ENCODE data around the gene KLF12. TPM values are rescaled to one million over a fixed set of nuclear protein-coding genes. Genes with fewer than 3 reads are reported as not detected.

The KLF12 gene
- total and polyA plus RNA-seq, 2 experiments from 2014 or later = 6.4 to 7.7 TPM

DNA sequence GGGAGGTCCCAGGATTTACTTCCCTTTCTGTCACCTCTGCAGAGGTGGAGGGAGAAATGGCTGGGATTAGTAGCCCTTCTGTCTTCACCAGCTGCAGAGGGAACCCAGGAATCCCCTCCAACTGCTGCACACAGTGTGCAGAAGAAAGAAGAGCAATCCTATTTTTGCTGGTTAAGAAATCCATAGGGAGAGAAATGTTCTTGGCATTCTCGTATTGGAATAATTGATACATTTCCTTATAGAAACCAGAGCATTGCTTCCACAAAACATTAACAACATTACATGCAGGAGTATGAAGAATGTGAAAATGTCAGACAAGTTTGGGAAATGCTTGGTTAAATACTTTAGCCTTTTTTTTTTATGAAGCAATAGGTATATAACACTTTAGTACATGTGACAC, 48.3 kb upstream of the KLF12 start (continued):
- TF ChIP-seq, protein P1, sequence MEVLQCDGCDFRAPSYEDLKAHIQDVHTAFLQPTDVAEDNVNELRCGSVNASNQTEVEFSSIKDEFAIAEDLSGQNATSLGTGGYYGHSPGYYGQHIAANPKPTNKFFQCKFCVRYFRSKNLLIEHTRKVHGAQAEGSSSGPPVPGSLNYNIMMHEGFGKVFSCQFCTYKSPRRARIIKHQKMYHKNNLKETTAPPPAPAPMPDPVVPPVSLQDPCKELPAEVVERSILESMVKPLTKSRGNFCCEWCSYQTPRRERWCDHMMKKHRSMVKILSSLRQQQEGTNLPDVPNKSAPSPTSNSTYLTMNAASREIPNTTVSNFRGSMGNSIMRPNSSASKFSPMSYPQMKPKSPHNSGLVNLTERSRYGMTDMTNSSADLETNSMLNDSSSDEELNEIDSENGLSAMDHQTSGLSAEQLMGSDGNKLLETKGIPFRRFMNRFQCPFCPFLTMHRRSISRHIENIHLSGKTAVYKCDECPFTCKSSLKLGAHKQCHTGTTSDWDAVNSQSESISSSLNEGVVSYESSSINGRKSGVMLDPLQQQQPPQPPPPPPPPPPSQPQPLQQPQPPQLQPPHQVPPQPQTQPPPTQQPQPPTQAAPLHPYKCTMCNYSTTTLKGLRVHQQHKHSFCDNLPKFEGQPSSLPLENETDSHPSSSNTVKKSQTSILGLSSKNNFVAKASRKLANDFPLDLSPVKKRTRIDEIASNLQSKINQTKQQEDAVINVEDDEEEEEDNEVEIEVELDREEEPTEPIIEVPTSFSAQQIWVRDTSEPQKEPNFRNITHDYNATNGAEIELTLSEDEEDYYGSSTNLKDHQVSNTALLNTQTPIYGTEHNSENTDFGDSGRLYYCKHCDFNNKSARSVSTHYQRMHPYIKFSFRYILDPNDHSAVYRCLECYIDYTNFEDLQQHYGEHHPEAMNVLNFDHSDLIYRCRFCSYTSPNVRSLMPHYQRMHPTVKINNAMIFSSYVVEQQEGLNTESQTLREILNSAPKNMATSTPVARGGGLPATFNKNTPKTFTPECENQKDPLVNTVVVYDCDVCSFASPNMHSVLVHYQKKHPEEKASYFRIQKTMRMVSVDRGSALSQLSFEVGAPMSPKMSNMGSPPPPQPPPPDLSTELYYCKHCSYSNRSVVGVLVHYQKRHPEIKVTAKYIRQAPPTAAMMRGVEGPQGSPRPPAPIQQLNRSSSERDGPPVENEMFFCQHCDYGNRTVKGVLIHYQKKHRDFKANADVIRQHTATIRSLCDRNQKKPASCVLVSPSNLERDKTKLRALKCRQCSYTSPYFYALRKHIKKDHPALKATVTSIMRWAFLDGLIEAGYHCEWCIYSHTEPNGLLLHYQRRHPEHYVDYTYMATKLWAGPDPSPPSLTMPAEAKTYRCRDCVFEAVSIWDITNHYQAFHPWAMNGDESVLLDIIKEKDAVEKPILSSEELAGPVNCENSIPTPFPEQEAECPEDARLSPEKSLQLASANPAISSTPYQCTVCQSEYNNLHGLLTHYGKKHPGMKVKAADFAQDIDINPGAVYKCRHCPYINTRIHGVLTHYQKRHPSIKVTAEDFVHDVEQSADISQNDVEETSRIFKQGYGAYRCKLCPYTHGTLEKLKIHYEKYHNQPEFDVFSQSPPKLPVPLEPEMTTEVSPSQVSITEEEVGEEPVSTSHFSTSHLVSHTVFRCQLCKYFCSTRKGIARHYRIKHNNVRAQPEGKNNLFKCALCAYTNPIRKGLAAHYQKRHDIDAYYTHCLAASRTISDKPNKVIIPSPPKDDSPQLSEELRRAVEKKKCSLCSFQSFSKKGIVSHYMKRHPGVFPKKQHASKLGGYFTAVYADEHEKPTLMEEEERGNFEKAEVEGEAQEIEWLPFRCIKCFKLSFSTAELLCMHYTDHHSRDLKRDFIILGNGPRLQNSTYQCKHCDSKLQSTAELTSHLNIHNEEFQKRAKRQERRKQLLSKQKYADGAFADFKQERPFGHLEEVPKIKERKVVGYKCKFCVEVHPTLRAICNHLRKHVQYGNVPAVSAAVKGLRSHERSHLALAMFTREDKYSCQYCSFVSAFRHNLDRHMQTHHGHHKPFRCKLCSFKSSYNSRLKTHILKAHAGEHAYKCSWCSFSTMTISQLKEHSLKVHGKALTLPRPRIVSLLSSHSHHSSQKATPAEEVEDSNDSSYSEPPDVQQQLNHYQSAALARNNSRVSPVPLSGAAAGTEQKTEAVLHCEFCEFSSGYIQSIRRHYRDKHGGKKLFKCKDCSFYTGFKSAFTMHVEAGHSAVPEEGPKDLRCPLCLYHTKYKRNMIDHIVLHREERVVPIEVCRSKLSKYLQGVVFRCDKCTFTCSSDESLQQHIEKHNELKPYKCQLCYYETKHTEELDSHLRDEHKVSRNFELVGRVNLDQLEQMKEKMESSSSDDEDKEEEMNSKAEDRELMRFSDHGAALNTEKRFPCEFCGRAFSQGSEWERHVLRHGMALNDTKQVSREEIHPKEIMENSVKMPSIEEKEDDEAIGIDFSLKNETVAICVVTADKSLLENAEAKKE (CRISPR knock-in tag; IDR thresholded peaks at IDR 0.05) = no peak
- TF ChIP-seq EZH2phosphoT487 (IDR thresholded peaks at IDR 0.05; ENCODE audit: unreplicated experiment) (no peak), EZH2 (IDR thresholded peaks at IDR 0.05; ENCODE audit: low read depth, unreplicated experiment) (no peak), POLR2AphosphoS5 (IDR thresholded peaks at IDR 0.05; ENCODE audit: low read depth) (no peak), STAT1 (IDR thresholded peaks at IDR 0.05; ENCODE audit: unreplicated experiment) (no peak), NANOG (IDR thresholded peaks at IDR 0.05; ENCODE audit: borderline replicate concordance) (no peak), ZNF114 (CRISPR knock-in tag; IDR thresholded peaks at IDR 0.05) (no peak), CREB1 (CRISPR knock-in tag; IDR thresholded peaks at IDR 0.05; ENCODE audit: low read depth) (no peak), JUNB (IDR thresholded peaks at IDR 0.05; ENCODE audit: unreplicated experiment) (no peak)

DNA sequence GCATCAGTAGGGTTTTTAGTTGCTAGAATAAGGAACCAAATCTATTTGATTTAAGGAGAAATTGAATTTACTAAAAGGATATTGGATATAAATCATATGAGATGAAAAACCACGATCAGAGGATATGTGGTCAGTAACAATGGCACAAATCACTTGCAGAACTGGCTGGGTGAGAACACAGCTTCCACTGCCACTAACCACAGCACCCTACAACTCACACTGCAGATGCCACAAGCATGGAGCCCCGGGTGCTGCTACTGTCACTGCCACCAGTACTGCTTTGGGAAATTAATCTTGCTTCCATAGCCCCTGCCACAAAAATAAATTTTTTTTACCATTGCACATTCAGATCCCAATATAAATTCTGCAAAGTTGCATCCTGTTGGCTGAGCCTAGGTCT, 40.6 kb upstream of the KLF12 start:
- no peaks in the 10 kb centered on the region for H3K79me2 ChIP-seq (replicated peaks; ENCODE audit: insufficient read depth)
- no peaks in the 10 kb centered on the region for H3K36me3 ChIP-seq (ENCODE audit: insufficient read depth)
- no peaks in the 10 kb centered on the region for H3K27me3 ChIP-seq (ENCODE audit: insufficient read depth)
- no peak overlapping the region for H3K27ac ChIP-seq (ENCODE audit: low read depth)
- DNase-seq (ENCODE audit: low spot score) (no peak), ATAC-seq (no peak)
- no peaks in the 10 kb centered on the region for H3F3A ChIP-seq (replicated peaks; ENCODE audit: low read depth)
- H3K4me1 ChIP-seq (ENCODE audit: insufficient read depth) = 0 out of 2 replicates have a peak, but pooled peaks cover 5% of the 10 kb centered on the region
- H3K27ac Mint-ChIP-seq = no peak overlapping the region
- H4K20me1 ChIP-seq (replicated peaks; ENCODE audit: insufficient read depth) = no peaks in the 10 kb centered on the region
- peaks cover 4% of the 10 kb centered on the region; the same call in 1 of the 2 replicates for H3K9me2 ChIP-seq (ENCODE audit: insufficient read depth)
- no peaks in the 10 kb centered on the region for H3K9me3 Mint-ChIP-seq
- no peaks in the 10 kb centered on the region for H3K27me3 Mint-ChIP-seq (ENCODE audit: insufficient read depth, low read depth, poor library complexity)
- H3K36me3 Mint-ChIP-seq (ENCODE audit: low read depth) = no peaks in the 10 kb centered on the region
- peaks cover 13% of the 10 kb centered on the region for H3K4me1 Mint-ChIP-seq
- H3K4me2 ChIP-seq = no peak overlapping the region
- H2AFZ ChIP-seq = no peak overlapping the region
- H3K4me3 Mint-ChIP-seq = no peak overlapping the region
- no peak overlapping the region for H3K4me3 ChIP-seq
- TF ChIP-seq ZNF114 (CRISPR knock-in tag; IDR thresholded peaks at IDR 0.05) (no peak), POLR2AphosphoS5 (IDR thresholded peaks at IDR 0.05; ENCODE audit: low read depth) (no peak), NANOG (IDR thresholded peaks at IDR 0.05; ENCODE audit: borderline replicate concordance) (no peak), JUNB (IDR thresholded peaks at IDR 0.05; ENCODE audit: unreplicated experiment) (no peak), EZH2 (IDR thresholded peaks at IDR 0.05; ENCODE audit: low read depth, unreplicated experiment) (no peak), STAT1 (IDR thresholded peaks at IDR 0.05; ENCODE audit: unreplicated experiment) (no peak)
- TF ChIP-seq, protein P2, sequence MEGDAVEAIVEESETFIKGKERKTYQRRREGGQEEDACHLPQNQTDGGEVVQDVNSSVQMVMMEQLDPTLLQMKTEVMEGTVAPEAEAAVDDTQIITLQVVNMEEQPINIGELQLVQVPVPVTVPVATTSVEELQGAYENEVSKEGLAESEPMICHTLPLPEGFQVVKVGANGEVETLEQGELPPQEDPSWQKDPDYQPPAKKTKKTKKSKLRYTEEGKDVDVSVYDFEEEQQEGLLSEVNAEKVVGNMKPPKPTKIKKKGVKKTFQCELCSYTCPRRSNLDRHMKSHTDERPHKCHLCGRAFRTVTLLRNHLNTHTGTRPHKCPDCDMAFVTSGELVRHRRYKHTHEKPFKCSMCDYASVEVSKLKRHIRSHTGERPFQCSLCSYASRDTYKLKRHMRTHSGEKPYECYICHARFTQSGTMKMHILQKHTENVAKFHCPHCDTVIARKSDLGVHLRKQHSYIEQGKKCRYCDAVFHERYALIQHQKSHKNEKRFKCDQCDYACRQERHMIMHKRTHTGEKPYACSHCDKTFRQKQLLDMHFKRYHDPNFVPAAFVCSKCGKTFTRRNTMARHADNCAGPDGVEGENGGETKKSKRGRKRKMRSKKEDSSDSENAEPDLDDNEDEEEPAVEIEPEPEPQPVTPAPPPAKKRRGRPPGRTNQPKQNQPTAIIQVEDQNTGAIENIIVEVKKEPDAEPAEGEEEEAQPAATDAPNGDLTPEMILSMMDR (conservative IDR thresholded peaks at IDR 0.05; ENCODE audit: low read depth in 2 of 2) = no peak
- TF ChIP-seq, protein P3, sequence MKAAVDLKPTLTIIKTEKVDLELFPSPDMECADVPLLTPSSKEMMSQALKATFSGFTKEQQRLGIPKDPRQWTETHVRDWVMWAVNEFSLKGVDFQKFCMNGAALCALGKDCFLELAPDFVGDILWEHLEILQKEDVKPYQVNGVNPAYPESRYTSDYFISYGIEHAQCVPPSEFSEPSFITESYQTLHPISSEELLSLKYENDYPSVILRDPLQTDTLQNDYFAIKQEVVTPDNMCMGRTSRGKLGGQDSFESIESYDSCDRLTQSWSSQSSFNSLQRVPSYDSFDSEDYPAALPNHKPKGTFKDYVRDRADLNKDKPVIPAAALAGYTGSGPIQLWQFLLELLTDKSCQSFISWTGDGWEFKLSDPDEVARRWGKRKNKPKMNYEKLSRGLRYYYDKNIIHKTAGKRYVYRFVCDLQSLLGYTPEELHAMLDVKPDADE (IDR thresholded peaks at IDR 0.05) = no peak

Data from GM23338 (cell line).